Liver (tissue), 9 donors: Measurements from ENCODE around the gene FAM53B. TPM values are rescaled to one million over a fixed set of nuclear protein-coding genes. Genes with fewer than 3 reads are reported as not detected.

Source experiments
- DNase-seq: peaks from one replicate; pipeline ENCODE4 v3.0.0-alpha.2; 2017; ENCODE audit warnings: low spot score
- H3K27ac ChIP-seq, 2 donors: one replicate each; pipeline ENCODE4 v1.7.0; 2013; ENCODE audit warnings: inconsistent platforms in 2 of 2, low read length in 2 of 2, control low read depth in 1 of 2, low read depth in 1 of 2, mild to moderate bottlenecking in 1 of 2
- H3K27me3 ChIP-seq, 4 donors: one replicate each; pipeline versions ENCODE4 v1.6.1 to v1.7.0; 2013; ENCODE audit warnings: low read length in 3 of 4, inconsistent platforms in 1 of 4, mild to moderate bottlenecking in 1 of 4, moderate library complexity in 1 of 4; ENCODE audit not compliant: control insufficient read depth in 4 of 4, insufficient read depth in 4 of 4
- H3K36me3 ChIP-seq, 4 donors: one replicate each; pipeline versions ENCODE4 v1.6.1 to v1.7.0; 2013; ENCODE audit warnings: low read length in 3 of 4, mild to moderate bottlenecking in 3 of 4, low read depth in 1 of 4, moderate library complexity in 1 of 4; ENCODE audit not compliant: control insufficient read depth in 4 of 4, insufficient read depth in 3 of 4
- H3K4me1 ChIP-seq, 4 donors: one replicate each; pipeline versions ENCODE4 v1.6.1 to v1.7.0; 2013; ENCODE audit warnings: low read length in 3 of 4, mild to moderate bottlenecking in 3 of 4, moderate library complexity in 1 of 4; ENCODE audit not compliant: control insufficient read depth in 4 of 4, insufficient read depth in 4 of 4
- H3K4me3 ChIP-seq, 3 donors: one replicate each; pipeline versions ENCODE4 v1.6.1 to v1.7.0; 2013; ENCODE audit warnings: low read length in 3 of 3, control low read depth in 1 of 3, low read depth in 1 of 3, mild to moderate bottlenecking in 1 of 3
- H3K9ac ChIP-seq, 2 donors: one replicate each; pipeline ENCODE4 v1.7.0; 2013; ENCODE audit warnings: low read length in 2 of 2, mild to moderate bottlenecking in 2 of 2, moderate library complexity in 2 of 2, control low read depth in 1 of 2, low read depth in 1 of 2
- H3K9me3 ChIP-seq, 4 donors: one replicate each; pipeline versions ENCODE4 v1.6.1 to v1.7.0; 2013; ENCODE audit warnings: low read length in 3 of 4; ENCODE audit not compliant: control insufficient read depth in 4 of 4
- EGR1 ChIP-seq, 2 donors: IDR thresholded peaks; 2 replicates each; pipeline ENCODE4 v1.6.1; 2016 to 2018; ENCODE audit warnings: antibody characterized with exemption in 2 of 2, low read depth in 2 of 2
- FOXA1 ChIP-seq: IDR thresholded peaks from 2 replicates; pipeline ENCODE4 v1.6.1; 2016; ENCODE audit warnings: antibody characterized with exemption
- FOXA2 ChIP-seq: IDR thresholded peaks from 2 replicates; pipeline ENCODE4 v1.6.1; 2016; ENCODE audit warnings: antibody characterized with exemption
- GABPA ChIP-seq, 2 donors: IDR thresholded peaks in 1 of 2; conservative IDR thresholded peaks in 1 of 2; 2 replicates each; pipeline ENCODE4 v1.6.1; 2016; ENCODE audit warnings: antibody characterized with exemption in 2 of 2, mild to moderate bottlenecking in 1 of 2, moderate library complexity in 1 of 2
- HNF4A ChIP-seq, 2 donors: conservative IDR thresholded peaks; 2 replicates each; pipeline ENCODE4 v1.6.1; 2016; ENCODE audit warnings: antibody characterized with exemption in 2 of 2, mild to moderate bottlenecking in 2 of 2
- HNF4G ChIP-seq: IDR thresholded peaks from 2 replicates; pipeline ENCODE4 v1.6.1; 2016; ENCODE audit warnings: antibody characterized with exemption
- JUND ChIP-seq, 2 donors: IDR thresholded peaks; 2 replicates each; pipeline ENCODE4 v1.6.1; 2016; ENCODE audit warnings: antibody characterized with exemption in 2 of 2
- RAD21 ChIP-seq, 2 donors: IDR thresholded peaks; 2 replicates each; pipeline ENCODE4 v1.6.1; 2016; ENCODE audit warnings: antibody characterized with exemption in 2 of 2, mild to moderate bottlenecking in 2 of 2
- RXRA ChIP-seq, 2 donors: IDR thresholded peaks; 2 replicates each; pipeline ENCODE4 v1.6.1; 2017 to 2018; ENCODE audit warnings: antibody characterized with exemption in 2 of 2, mild to moderate bottlenecking in 1 of 2
- SP1 ChIP-seq: IDR thresholded peaks from 2 replicates; pipeline ENCODE4 v1.6.1; 2018; ENCODE audit warnings: antibody characterized with exemption, mild to moderate bottlenecking
- TAF1 ChIP-seq: conservative IDR thresholded peaks from 2 replicates; pipeline ENCODE4 v1.6.1; 2016; ENCODE audit warnings: antibody characterized with exemption, mild to moderate bottlenecking
- YY1 ChIP-seq: IDR thresholded peaks from 2 replicates; pipeline ENCODE4 v1.6.1; 2016; ENCODE audit warnings: antibody characterized with exemption, mild to moderate bottlenecking
- WGBS: extraction: QIAGEN DNeasy Blood & Tissue Kit; methylation state at CpG from one replicate; pipeline ENCODE4 v1.1.7; 2013; 5-methylcytosine and 5-hydroxymethylcytosine counted together
- polyA plus RNA-seq, 2 donors: library from polyadenylated mRNA; stranded (reverse) in 1 of 2; unstranded in 1 of 2; fragments of 200-250 nt in 1 of 2; fragments of >200 nt in 1 of 2; fragmentation: Nextera tagmentation in 1 of 2; extraction: Ambion mirVana in 1 of 2; gene quantifications; one replicate each; pipeline versions ENCODE4 v1.2.1 to v1.2.3, GENCODE V29; 2013 to 2015
- total RNA-seq, 2 donors: library from RNA; depleted of rRNA; stranded (reverse); fragments of >200 nt; gene quantifications; one replicate each; pipeline ENCODE4 v1.2.3, GENCODE V29; 2014
- TF ChIP-seq, protein P1 (sequence below): IDR thresholded peaks from 2 replicates; pipeline ENCODE4 v1.6.1; 2016; ENCODE audit warnings: antibody characterized with exemption, mild to moderate bottlenecking
- TF ChIP-seq, protein P2 (sequence below): IDR thresholded peaks from 2 replicates; pipeline ENCODE4 v1.6.1; 2016; ENCODE audit warnings: antibody characterized with exemption
- TF ChIP-seq, protein P3 (sequence below): IDR thresholded peaks from 2 replicates; pipeline ENCODE4 v1.6.1; 2016; ENCODE audit warnings: antibody characterized with exemption
- donor health status: healthy.
- donor health status: healthy.
- donor health status: healthy.
- donor health status: healthy.
- donor health status: healthy.

The FAM53B gene
- total and polyA plus RNA-seq, 4 donors: 1.1 to 24.0 (median 6.3) TPM

DNA sequence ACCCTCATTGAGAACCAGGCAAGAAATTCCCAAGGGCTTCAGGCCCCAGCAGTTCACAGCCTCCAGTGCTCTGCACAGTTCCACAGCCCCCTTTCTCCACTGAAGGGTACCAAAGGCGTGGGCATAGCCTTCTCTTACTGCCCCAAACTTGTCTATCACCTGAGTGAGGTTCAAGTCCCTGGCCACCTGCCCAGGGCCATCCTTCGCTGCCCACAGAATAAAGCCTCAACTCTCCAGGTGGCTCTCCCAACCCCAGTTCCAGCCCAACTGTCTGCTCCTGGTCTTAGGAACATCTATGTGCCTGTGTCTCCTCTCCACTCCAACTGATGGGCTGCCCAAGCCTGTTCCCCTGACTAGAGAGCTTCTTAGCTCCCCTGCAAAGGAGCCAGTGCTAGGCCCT is 79.1 kb downstream of the FAM53B start:
- no peak overlapping the region for H3K4me3 ChIP-seq
- TF ChIP-seq, protein P1, sequence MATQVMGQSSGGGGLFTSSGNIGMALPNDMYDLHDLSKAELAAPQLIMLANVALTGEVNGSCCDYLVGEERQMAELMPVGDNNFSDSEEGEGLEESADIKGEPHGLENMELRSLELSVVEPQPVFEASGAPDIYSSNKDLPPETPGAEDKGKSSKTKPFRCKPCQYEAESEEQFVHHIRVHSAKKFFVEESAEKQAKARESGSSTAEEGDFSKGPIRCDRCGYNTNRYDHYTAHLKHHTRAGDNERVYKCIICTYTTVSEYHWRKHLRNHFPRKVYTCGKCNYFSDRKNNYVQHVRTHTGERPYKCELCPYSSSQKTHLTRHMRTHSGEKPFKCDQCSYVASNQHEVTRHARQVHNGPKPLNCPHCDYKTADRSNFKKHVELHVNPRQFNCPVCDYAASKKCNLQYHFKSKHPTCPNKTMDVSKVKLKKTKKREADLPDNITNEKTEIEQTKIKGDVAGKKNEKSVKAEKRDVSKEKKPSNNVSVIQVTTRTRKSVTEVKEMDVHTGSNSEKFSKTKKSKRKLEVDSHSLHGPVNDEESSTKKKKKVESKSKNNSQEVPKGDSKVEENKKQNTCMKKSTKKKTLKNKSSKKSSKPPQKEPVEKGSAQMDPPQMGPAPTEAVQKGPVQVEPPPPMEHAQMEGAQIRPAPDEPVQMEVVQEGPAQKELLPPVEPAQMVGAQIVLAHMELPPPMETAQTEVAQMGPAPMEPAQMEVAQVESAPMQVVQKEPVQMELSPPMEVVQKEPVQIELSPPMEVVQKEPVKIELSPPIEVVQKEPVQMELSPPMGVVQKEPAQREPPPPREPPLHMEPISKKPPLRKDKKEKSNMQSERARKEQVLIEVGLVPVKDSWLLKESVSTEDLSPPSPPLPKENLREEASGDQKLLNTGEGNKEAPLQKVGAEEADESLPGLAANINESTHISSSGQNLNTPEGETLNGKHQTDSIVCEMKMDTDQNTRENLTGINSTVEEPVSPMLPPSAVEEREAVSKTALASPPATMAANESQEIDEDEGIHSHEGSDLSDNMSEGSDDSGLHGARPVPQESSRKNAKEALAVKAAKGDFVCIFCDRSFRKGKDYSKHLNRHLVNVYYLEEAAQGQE: no peak
- TF ChIP-seq RXRA (IDR thresholded peaks at IDR 0.05) (no peak), FOXA1 (no peak), TAF1 (no peak), GABPA (IDR thresholded peaks at IDR 0.05 in 1 of 2, conservative IDR thresholded peaks at IDR 0.05 in 1 of 2) (no peak), HNF4G (no peak), SP1 (no peak), RAD21 (IDR thresholded peaks at IDR 0.05) (no peak), HNF4A (conservative IDR thresholded peaks at IDR 0.05) (no peak), JUND (IDR thresholded peaks at IDR 0.05) (no peak), YY1 (no peak), FOXA2 (no peak)
- TF ChIP-seq, protein P2, sequence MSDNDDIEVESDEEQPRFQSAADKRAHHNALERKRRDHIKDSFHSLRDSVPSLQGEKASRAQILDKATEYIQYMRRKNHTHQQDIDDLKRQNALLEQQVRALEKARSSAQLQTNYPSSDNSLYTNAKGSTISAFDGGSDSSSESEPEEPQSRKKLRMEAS: no peak
- TF ChIP-seq, protein P3, sequence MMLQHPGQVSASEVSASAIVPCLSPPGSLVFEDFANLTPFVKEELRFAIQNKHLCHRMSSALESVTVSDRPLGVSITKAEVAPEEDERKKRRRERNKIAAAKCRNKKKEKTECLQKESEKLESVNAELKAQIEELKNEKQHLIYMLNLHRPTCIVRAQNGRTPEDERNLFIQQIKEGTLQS: no peak
- no peak for DNase-seq
- H3K9me3 ChIP-seq: no peaks in the 10 kb centered on the region
- no peaks in the 10 kb centered on the region for H3K27me3 ChIP-seq
- no peak overlapping the region for H3K27ac ChIP-seq
- H3K9ac ChIP-seq: no peak overlapping the region
- H3K4me1 ChIP-seq: no peaks in the 10 kb centered on the region
- WGBS: 93% methylated on average over 2 of the region's 2 CpGs
- H3K36me3 ChIP-seq: peaks cover 0 to 4% (median 0%) of the 10 kb centered on the region in 4 donors

DNA sequence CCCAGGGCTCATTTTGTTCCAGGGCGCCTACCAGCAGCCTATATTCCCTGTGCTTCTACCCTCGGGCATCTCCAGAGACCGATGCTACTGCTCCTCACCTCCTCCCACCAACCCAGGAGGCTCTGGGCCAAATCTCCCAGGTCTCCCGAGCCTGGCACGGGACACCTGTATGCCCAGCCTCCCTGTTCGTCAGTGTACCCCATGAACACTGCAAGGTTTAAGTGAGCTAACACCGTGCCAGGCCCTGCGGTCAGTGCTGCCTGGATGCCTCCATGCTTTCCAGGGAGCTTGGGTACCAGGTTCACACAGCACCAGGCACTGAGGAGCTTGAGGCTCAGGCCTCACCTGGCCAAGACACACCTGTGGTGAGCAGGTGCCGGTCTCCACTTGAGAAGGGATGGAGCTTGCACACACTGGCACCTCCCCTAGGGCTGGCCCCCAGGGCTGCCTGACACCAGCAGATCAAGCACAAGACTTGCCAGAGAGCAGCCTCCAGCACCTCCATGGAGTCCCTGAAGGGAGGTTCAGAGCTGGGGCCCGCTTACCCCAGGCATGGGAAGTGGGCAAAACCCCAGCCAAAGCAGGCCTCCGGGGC is 80.3 kb downstream of the FAM53B start:
- Histone ChIP-seq H3K9me3 (no peaks in the 10 kb centered on the region), H3K4me1 (no peaks in the 10 kb centered on the region), H3K27ac (no peak overlapping the region), H3K9ac (no peak overlapping the region), H3K4me3 (no peak overlapping the region), H3K27me3 (no peaks in the 10 kb centered on the region), H3K36me3 (no peaks in the 10 kb centered on the region)
- TF ChIP-seq RXRA (IDR thresholded peaks at IDR 0.05) (no peak), FOXA2 (no peak), GABPA (IDR thresholded peaks at IDR 0.05 in 1 of 2, conservative IDR thresholded peaks at IDR 0.05 in 1 of 2) (no peak), HNF4G (no peak), EGR1 (IDR thresholded peaks at IDR 0.05; ENCODE audit: low read depth in 2 of 2) (no peak), YY1 (no peak), JUND (IDR thresholded peaks at IDR 0.05) (no peak), HNF4A (conservative IDR thresholded peaks at IDR 0.05) (no peak)
- TF ChIP-seq, protein P3: no peak
- TF ChIP-seq, protein P1: no peak
- TF ChIP-seq, protein P2: no peak
- WGBS: 97% methylated on average over 11 of the region's 11 CpGs
- DNase-seq: no peak
